Muscle of arm (tissue), 12 donors: ENCODE measurements around the gene SNX3. TPM values are rescaled to one million over a fixed set of nuclear protein-coding genes. Genes with fewer than 3 reads are reported as not detected.

ENCODE experiments used
- polyA plus RNA-seq, 12 donors: library from polyadenylated mRNA; unstranded; fragments of 120-200 nt; gene quantifications; one replicate each; pipeline ENCODE4 v1.2.1, GENCODE V29; 2013; ENCODE audit not compliant: insufficient read length in 12 of 12

SNX3 gene
- polyA plus RNA-seq, 12 donors, result 209 to 451 (median 258) TPM

Other genes with a start within 250 kb of the SNX3 start
- 10 to 100 TPM in 11 of 12 donors, not detected in 1; 19.4 to 33.0 (median 27.1) TPM for gene OSTM1, start 186.3 kb downstream of the SNX3 start, polyA plus RNA-seq
- gene NR2E1, start 95.0 kb downstream of the SNX3 start, polyA plus RNA-seq, result under 1 TPM in 4 of 12 donors, not detected in 8; 0.08 to 0.19 (median 0.09) TPM
- 10 to 100 TPM in 1 of 12 donors, 1 to 10 TPM in 10, not detected in 1; 4.0 to 11.5 (median 5.7) TPM for gene AFG1L, start 34.0 kb upstream of the SNX3 start, polyA plus RNA-seq